CD4-positive, alpha-beta memory T cell (primary cell): ENCODE data around the gene LYRM4. TPM values are rescaled to one million over a fixed set of nuclear protein-coding genes. Genes with fewer than 3 reads are reported as not detected.

ENCODE experiments used
- CTCF ChIA-PET: fragments of 350-600 bp; sonication (Branson Sonifier 250); formaldehyde crosslinking; loops from one replicate; lab custom pipeline; 2021; ENCODE audit warnings: inconsistent platforms; ENCODE audit not compliant: partially characterized antibody; lab: Charles Lee
- POLR2A ChIA-PET: fragments of 350-600 bp; sonication (Branson Sonifier 250); formaldehyde crosslinking; loops from one replicate; lab custom pipeline; 2021; ENCODE audit not compliant: partially characterized antibody; lab: Charles Lee
- DNase-seq, 5 donors: peaks; one replicate each; pipeline versions ENCODE4 v3.0.0 to v3.0.0-alpha.2; 2020 to 2022; ENCODE audit warnings: mixed read lengths in 1 of 5
- H3K27ac ChIP-seq: one replicate; pipeline ENCODE4 v1.7.0; 2013; ENCODE audit warnings: low read depth, low read length
- H3K27me3 ChIP-seq: 2 replicates; pipeline ENCODE4 v1.7.0; 2013; ENCODE audit warnings: mild to moderate bottlenecking, low read length, moderate library complexity; ENCODE audit not compliant: insufficient read depth
- H3K36me3 ChIP-seq: 2 replicates; pipeline ENCODE4 v1.7.0; 2013; ENCODE audit warnings: mild to moderate bottlenecking, low read length, moderate library complexity; ENCODE audit not compliant: insufficient read depth
- H3K4me1 ChIP-seq: 2 replicates; pipeline ENCODE4 v1.7.0; 2013; ENCODE audit warnings: mild to moderate bottlenecking, low read length, moderate library complexity; ENCODE audit not compliant: insufficient read depth
- H3K4me3 ChIP-seq, 2 donors: one replicate each; pipeline ENCODE4 v1.7.0; 2013; ENCODE audit warnings: low read length in 2 of 2, mild to moderate bottlenecking in 1 of 2
- H3K9me3 ChIP-seq, 2 donors: one replicate each; pipeline ENCODE4 v1.7.0; 2013; ENCODE audit warnings: low read length in 2 of 2, control low read depth in 1 of 2; ENCODE audit not compliant: control insufficient read depth in 1 of 2
- H3K27ac Mint-ChIP-seq, 7 donors: one replicate each; pipeline ENCODE4 v1.8.0; 2020 to 2021; ENCODE audit warnings: mixed read lengths in 7 of 7, mild to moderate bottlenecking in 6 of 7, inconsistent platforms in 3 of 7, moderate library complexity in 3 of 7
- H3K27me3 Mint-ChIP-seq, 2 donors: one replicate each; pipeline ENCODE4 v1.8.0; 2020 to 2021; ENCODE audit warnings: mixed read lengths in 2 of 2
- H3K36me3 Mint-ChIP-seq, 2 donors: one replicate each; pipeline ENCODE4 v1.8.0; 2020 to 2021; ENCODE audit warnings: mixed read lengths in 2 of 2, inconsistent platforms in 1 of 2, mild to moderate bottlenecking in 1 of 2
- H3K4me1 Mint-ChIP-seq, 4 donors: one replicate each; pipeline ENCODE4 v1.8.0; 2020 to 2021; ENCODE audit warnings: mixed read lengths in 4 of 4, mild to moderate bottlenecking in 1 of 4
- H3K4me3 Mint-ChIP-seq, 8 donors: one replicate each; pipeline ENCODE4 v1.8.0; 2020 to 2021; ENCODE audit warnings: mixed read lengths in 8 of 8, mild to moderate bottlenecking in 7 of 8, moderate library complexity in 6 of 8, inconsistent platforms in 3 of 8
- H3K9me3 Mint-ChIP-seq, 8 donors: one replicate each; pipeline ENCODE4 v1.8.0; 2020 to 2021; ENCODE audit warnings: mixed read lengths in 8 of 8, mild to moderate bottlenecking in 5 of 8, inconsistent platforms in 3 of 8, moderate library complexity in 1 of 8
- intact Hi-C: fragments of 100-400 bp; cut with micrococcal nuclease; formaldehyde crosslinking; loops from one replicate; pipeline ENCODE4 v1.15.1; 2023
- polyA plus RNA-seq, 2 donors: library from polyadenylated mRNA; unstranded; fragments of 300-500 nt; fragmentation: Illumina TruSeq; gene quantifications; one replicate each; pipeline ENCODE4 v1.2.3, GENCODE V29; 2021
- total RNA-seq, 2 experiments: library from RNA; stranded (reverse); gene quantifications; one replicate each; pipeline ENCODE4 v1.2.3, GENCODE V29; 2021

The LYRM4 gene
- total and polyA plus RNA-seq, 4 experiments from 2014 or later = 10.6 to 26.4 (median 15.2) TPM

DNA sequence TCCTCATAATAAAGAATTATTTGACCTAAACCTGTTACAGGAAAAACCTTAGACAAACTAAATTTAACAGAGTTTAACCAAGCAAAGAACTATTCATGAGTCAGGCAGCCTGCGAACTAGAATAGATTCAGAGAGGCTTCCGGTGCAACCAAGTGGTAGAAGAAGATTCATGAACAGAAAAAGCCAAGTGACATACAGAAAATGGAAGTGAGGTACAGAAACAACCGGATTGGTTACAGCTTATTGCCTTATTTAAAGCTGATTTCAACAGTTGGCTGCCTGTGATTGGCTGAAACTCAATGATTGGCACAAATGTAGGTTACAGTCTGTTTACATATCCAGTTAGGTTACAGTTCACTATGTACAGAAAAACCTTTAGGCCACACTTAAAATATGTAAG is 165.5 kb downstream of the LYRM4 start:
- Mint-ChIP-seq H3K4me1 (peaks cover 0 to 7% (median 1%) of the 10 kb centered on the region in 4 donors), H3K9me3 (no peaks in the 10 kb centered on the region), H3K27ac (no peak overlapping the region), H3K36me3 (no peaks in the 10 kb centered on the region), H3K27me3 (peaks cover 12 to 17% of the 10 kb centered on the region in 2 donors), H3K4me3 (no peak overlapping the region)
- no peak for DNase-seq
- Histone ChIP-seq H3K27me3 (no peaks in the 10 kb centered on the region), H3K27ac (no peak overlapping the region), H3K4me1 (no peaks in the 10 kb centered on the region), H3K36me3 (no peaks in the 10 kb centered on the region), H3K9me3 (no peaks in the 10 kb centered on the region), H3K4me3 (no peak overlapping the region)
- POLR2A ChIA-PET = no interaction called here
- intact Hi-C loops = no loop called here
- CTCF ChIA-PET = no interaction called here

DNA sequence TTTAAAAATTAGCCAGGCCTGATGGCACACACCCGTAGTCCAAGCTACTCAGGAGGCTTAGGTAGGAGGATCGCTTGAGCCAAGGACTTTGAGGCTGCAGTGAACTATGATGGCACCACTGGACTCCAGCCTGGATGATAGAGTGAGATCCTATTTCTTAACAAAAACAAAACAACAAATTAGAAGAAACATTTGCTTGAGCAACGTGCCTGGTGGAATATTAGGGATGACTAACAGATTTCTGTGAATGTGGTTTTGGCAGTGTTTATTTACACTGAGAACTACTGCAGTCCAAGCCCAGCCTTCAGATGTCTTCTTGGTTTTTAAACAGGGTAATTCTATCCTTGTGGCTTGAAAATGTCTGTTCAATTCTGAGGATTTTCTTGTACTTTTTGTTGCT is 166.4 kb downstream of the LYRM4 start:
- no peaks in the 10 kb centered on the region for H3K27me3 ChIP-seq

DNA sequence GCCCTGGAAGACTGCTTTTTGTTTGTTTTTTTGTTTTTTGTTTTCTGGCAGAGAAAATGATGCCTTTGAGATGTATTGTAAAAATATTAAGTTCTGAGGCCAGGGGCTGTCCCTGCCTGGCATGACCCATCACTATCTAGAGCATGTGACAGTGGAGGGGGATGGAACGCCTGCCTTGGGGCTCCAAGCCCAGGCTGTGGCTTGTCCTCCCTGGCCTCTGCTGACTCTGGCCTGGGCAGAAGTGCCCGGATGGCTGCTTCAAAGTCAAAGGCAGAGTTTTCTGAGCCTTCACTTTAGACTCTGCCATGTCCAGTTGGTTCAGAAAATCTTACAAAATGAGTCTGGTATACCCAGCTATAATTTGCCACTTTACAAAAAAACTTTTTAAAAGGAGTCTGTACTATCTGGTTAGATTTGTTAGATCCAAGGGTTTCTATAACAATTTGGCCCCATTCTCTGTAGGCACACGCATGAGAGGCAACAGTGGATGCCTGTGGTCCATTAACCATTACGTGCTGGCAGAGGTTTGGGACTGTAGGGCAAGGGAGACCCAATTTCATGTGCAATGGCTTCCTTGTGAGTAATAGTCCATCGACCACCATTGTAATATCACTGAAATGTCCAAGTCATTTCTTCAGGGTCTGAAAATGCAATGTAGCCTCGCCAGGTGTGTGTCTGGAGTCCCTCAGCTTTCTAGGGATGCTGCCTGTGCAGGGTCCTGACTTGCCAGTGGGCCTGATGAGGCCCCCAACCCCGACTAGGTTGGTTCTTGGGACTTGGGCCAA is 167.3 kb downstream of the LYRM4 start:
- no peaks in the 10 kb centered on the region for H3K9me3 ChIP-seq
- H3K4me1 ChIP-seq = no peaks in the 10 kb centered on the region
- no peaks in the 10 kb centered on the region for H3K27me3 ChIP-seq
- Mint-ChIP-seq H3K9me3 (no peaks in the 10 kb centered on the region), H3K27ac (no peak overlapping the region), H3K36me3 (no peaks in the 10 kb centered on the region), H3K27me3 (peaks cover 17 to 18% of the 10 kb centered on the region in 2 donors), H3K4me1 (peaks cover 0 to 7% (median 1%) of the 10 kb centered on the region in 4 donors), H3K4me3 (no peak overlapping the region)
- no peak overlapping the region for H3K27ac ChIP-seq
- no peak overlapping the region for H3K4me3 ChIP-seq
- ChIA-PET POLR2A (no interaction called here), CTCF (no interaction called here)
- intact Hi-C loops = no loop called here
- H3K36me3 ChIP-seq = no peaks in the 10 kb centered on the region
- DNase-seq = no peak

More for the DNA sequence above, 166.4 kb downstream of the LYRM4 start:
- Mint-ChIP-seq H3K9me3 (no peaks in the 10 kb centered on the region), H3K4me1 (peaks cover 0 to 7% (median 1%) of the 10 kb centered on the region in 4 donors), H3K4me3 (no peak overlapping the region), H3K27ac (no peak overlapping the region), H3K27me3 (peaks cover 17 to 18% of the 10 kb centered on the region in 2 donors), H3K36me3 (no peaks in the 10 kb centered on the region)
- no peak overlapping the region for H3K27ac ChIP-seq
- CTCF ChIA-PET = no interaction called here
- intact Hi-C loops = no loop called here
- H3K4me3 ChIP-seq = no peak overlapping the region
- no peaks in the 10 kb centered on the region for H3K36me3 ChIP-seq
- POLR2A ChIA-PET = no interaction called here
- H3K9me3 ChIP-seq = no peaks in the 10 kb centered on the region
- DNase-seq = no peak
- no peaks in the 10 kb centered on the region for H3K4me1 ChIP-seq

DNA sequence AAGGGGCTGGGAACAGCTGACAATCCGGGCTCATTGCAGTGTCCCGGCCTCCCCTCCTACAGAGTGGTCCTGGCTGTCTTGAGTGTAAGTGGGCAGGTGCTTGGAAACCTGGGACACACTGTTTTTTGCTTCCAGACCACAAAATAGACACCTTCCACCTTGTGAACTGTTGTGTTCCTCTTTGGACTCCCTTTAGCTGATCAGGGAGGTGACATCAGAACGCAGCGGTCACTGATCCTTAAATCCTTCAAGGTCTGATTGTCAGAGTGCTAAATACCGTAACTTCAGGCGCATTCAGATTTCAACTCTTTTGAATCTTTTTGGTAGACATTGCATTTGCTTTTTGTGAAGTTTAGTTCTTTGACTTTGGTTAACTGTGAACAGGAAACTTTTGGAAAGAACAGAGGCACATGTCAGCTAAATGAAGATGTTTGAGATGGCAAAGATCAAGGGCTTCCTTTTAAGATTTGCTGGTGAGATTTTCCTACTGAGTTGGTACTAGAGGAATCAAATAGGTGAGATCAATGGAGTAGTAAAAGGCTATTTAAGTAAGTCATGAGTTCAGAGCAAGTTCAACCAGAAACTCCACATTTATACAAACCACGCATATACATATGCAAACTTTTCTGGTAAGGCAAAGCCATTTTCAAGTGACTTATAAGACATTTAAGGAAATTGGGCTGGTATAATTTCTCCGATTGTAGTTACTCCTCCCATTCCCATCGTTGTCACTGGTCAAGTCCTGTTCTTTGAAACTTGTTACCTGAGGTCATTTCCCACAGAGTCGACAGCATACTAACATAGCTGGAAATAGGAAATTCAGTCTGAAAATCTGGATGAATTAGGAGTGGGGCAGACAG is 169.3 kb downstream of the LYRM4 start:
- H3K27me3 ChIP-seq = no peaks in the 10 kb centered on the region
- no peak overlapping the region for H3K4me3 ChIP-seq
- H3K4me3 Mint-ChIP-seq = no peak overlapping the region
- no peak overlapping the region for H3K27ac Mint-ChIP-seq
- peaks cover 0 to 13% (median 2%) of the 10 kb centered on the region in 4 donors for H3K4me1 Mint-ChIP-seq
- ChIA-PET CTCF (no interaction called here), POLR2A (no interaction called here)
- intact Hi-C loops = no loop called here
- no peaks in the 10 kb centered on the region for H3K9me3 ChIP-seq
- H3K27ac ChIP-seq = no peak overlapping the region
- no peak for DNase-seq
- no peaks in the 10 kb centered on the region for H3K9me3 Mint-ChIP-seq
- H3K4me1 ChIP-seq = no peaks in the 10 kb centered on the region
- H3K36me3 ChIP-seq = no peaks in the 10 kb centered on the region
- H3K36me3 Mint-ChIP-seq = no peaks in the 10 kb centered on the region
- H3K27me3 Mint-ChIP-seq = peaks cover 23 to 27% of the 10 kb centered on the region in 2 donors

GRCh38 chr6:5090603-5091002 is 170.1 kb downstream of the LYRM4 start:
- Mint-ChIP-seq H3K27me3 (peaks cover 24 to 27% of the 10 kb centered on the region in 2 donors), H3K27ac (no peak overlapping the region)

GRCh38 chr6:5089481-5090438 is 171.0 kb downstream of the LYRM4 start:
- no peak for DNase-seq
- H3K27me3 ChIP-seq = no peaks in the 10 kb centered on the region
- Mint-ChIP-seq H3K27ac (no peak overlapping the region), H3K4me1 (peaks cover 0 to 17% (median 3%) of the 10 kb centered on the region in 4 donors), H3K36me3 (no peaks in the 10 kb centered on the region), H3K27me3 (peaks cover 24 to 27% of the 10 kb centered on the region in 2 donors), H3K9me3 (no peaks in the 10 kb centered on the region), H3K4me3 (no peak overlapping the region)
- no peak overlapping the region for H3K4me3 ChIP-seq
- H3K9me3 ChIP-seq = no peaks in the 10 kb centered on the region
- intact Hi-C loops = no loop called here
- no peaks in the 10 kb centered on the region for H3K36me3 ChIP-seq
- ChIA-PET CTCF (no interaction called here), POLR2A (no interaction called here)
- no peaks in the 10 kb centered on the region for H3K4me1 ChIP-seq
- H3K27ac ChIP-seq = no peak overlapping the region

More at GRCh38 chr6:5090603-5091002, 170.1 kb downstream of the LYRM4 start:
- Histone ChIP-seq H3K4me1 (no peaks in the 10 kb centered on the region), H3K27ac (no peak overlapping the region), H3K9me3 (no peaks in the 10 kb centered on the region), H3K27me3 (no peaks in the 10 kb centered on the region), H3K4me3 (no peak overlapping the region), H3K36me3 (no peaks in the 10 kb centered on the region)
- Mint-ChIP-seq H3K4me3 (no peak overlapping the region), H3K4me1 (peaks cover 0 to 16% (median 2%) of the 10 kb centered on the region in 4 donors), H3K9me3 (no peaks in the 10 kb centered on the region), H3K36me3 (no peaks in the 10 kb centered on the region)
- ChIA-PET CTCF (no interaction called here), POLR2A (no interaction called here)
- no peak for DNase-seq
- intact Hi-C loops = no loop called here
